Ishikawa (cell line): Measurements from ENCODE around the gene FAM174C.

Experiments
- CEBPB ChIP-seq: IDR thresholded peaks from 2 replicates; pipeline ENCODE4 v1.6.1; 2012
- EP300 ChIP-seq: IDR thresholded peaks from 2 replicates; pipeline ENCODE4 v1.6.1; 2012; ENCODE audit warnings: borderline replicate concordance
- RAD21 ChIP-seq: IDR thresholded peaks from 2 replicates; pipeline ENCODE4 v1.6.1; 2012; ENCODE audit warnings: low read depth
- REST ChIP-seq: IDR thresholded peaks from 2 replicates; pipeline ENCODE4 v1.6.1; 2012; ENCODE audit warnings: low read depth, mild to moderate bottlenecking
- TAF1 ChIP-seq: IDR thresholded peaks from 2 replicates; pipeline ENCODE4 v1.6.1; 2012; ENCODE audit warnings: low read depth, mild to moderate bottlenecking
- TCF12 ChIP-seq: IDR thresholded peaks from 2 replicates; pipeline ENCODE4 v1.6.1; 2012; ENCODE audit warnings: low read depth
- TEAD4 ChIP-seq: IDR thresholded peaks from 2 replicates; pipeline ENCODE4 v1.6.1; 2012
- YY1 ChIP-seq: IDR thresholded peaks from 2 replicates; pipeline ENCODE4 v1.6.1; 2012; ENCODE audit warnings: low read depth
- TF ChIP-seq, protein P1 (sequence below): IDR thresholded peaks from 2 replicates; pipeline ENCODE4 v1.6.1; 2012

DNA sequence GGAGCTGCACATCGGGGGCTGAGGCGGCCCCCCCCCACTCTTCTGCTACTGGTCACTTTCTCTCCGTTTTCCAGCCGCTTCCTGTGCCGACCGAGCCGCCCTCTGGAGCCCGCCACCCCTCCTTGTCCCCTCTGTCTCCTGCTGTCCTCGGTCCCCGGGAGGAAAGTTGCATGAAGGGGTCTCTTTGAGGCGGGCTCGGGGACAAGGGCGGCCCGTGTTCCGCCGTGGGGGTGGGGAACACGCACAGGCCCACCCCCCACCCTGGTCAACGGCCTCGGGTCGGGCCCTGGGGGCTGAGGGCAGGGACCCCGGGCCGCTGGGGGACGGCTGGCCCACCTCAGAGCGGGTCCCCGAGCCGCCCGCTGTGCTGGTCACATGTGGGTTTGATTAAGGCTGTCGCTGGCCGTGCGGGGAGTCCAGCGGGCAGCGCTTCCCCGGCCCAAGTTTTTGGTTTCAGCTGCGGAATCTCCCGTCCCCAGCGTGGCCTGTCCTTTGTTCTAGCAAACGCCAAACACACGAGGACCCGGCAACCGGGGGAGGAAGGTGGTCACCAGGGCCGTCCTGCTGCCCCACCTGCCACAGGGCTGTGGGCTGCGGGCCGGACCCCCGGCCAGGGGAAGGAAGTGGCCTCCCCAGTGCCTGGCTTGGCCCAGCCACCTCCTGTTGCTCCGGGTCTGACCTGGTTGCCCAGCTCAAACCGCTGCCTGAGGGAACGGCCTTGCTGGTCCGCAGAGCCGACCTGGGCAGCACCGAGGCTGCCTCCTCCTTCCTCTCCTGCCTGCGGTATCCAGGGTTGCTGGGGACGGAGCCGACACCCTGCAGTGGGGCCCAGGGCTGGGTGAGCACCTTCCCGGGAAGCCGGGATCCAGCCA lies 12.3 kb downstream of the FAM174C start:
- TF ChIP-seq RAD21, result no peak
- TF ChIP-seq TCF12, result no peak
- TF ChIP-seq REST, result no peak
- no peak for TF ChIP-seq TAF1
- no peak for TF ChIP-seq EP300
- no peak for TF ChIP-seq YY1
- no peak for TF ChIP-seq TEAD4
- TF ChIP-seq, protein P1, sequence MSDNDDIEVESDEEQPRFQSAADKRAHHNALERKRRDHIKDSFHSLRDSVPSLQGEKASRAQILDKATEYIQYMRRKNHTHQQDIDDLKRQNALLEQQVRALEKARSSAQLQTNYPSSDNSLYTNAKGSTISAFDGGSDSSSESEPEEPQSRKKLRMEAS, result no peak
- TF ChIP-seq CEBPB, result no peak
